Suppressor macrophage (primary cell): ENCODE measurements around the gene BCAP29.

Source experiments
- DNase-seq, 4 experiments: peaks; one replicate each; pipeline ENCODE4 v3.0.0-alpha.2; 2020 to 2022

The BCAP29 gene

DNA sequence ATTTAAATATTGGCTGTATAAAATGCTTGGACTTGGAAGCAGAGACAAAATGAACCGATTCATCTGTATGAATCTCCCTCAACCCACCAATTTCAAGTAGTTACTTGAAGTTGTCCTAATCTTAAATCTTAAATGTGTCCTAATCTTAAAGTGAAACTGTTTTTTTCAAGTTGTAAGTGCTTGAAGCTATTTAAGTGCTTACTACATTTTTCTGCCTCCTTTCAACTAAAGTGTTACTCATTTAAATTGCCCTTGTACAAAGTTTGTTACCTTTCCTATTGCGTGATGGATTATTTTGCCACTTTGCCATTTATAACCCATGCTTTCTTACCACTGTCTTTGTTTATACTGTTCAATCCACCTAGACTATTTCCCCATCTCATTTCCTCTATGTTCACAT, 2.8 kb downstream of the BCAP29 start:
- no peak for DNase-seq

GRCh38 chr7:107584716-107585115, 4.7 kb downstream of the BCAP29 start:
- DNase-seq = no peak

DNA sequence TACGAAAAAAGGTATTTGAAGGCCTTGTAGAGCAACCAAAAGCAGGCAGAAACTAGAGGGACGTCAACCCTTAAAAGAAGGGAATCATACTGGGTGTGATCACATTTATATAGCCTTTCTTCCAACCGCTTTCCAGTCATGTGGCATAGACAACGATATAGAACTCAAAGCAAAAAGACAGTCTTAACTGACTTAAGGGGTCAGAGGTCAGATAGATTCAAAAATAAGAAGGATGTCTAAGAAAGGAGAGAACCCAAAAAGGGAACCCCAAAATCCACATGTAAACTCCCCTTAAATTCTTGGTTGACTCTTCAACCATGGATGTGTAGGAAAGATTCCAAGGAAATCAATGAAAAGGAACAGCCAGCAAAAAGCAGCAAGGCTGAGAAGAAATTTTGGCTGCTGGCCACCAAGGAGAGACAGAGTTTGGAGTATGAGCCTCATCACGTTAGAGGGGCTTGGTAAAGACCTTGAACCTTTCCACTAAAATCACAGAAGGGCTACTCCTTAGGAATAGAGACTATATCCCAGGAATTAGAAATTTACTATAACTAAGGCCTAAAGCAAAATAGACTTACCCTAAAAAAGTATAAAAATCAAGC, 8.6 kb downstream of the BCAP29 start:
- DNase-seq = no peak

- DNase-seq = no peak
These were observed 11.4 kb downstream of the BCAP29 start for GRCh38 chr7:107591421-107591820.

DNA sequence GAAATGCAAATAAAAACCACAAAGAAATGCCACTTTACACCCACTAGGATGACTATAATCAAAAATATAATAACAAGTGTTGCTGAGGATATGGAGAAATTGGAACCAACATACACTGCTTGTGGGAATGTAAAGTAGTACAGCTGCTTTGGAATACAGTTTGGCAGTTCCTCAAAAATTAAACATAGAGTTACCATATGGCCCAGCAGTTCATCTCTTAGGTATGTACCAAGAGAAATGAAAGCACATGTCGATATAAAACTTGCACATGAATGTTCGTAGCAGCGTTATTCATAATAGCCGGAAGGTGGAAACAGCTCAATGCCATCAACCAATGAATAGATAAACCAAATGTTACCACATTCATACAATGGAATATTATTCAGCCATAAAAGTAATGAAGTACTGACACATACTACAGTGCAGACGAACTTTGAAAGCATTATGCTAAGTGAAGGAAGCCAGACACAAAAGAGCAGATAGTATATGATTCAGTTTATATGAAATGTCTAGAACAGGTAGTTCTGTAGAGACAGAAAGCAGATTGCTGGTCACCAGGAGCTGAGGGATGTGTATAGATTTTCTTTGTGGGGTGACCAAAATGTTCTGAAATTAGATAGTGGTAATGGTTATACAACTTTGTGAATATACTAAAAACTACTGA, 12.4 kb downstream of the BCAP29 start:
- DNase-seq = no peak

- DNase-seq = no peak
These were observed 13.0 kb downstream of the BCAP29 start for GRCh38 chr7:107593025-107593410.

- DNase-seq = no peak
These were observed 15.1 kb downstream of the BCAP29 start for GRCh38 chr7:107594961-107595737.

- no peak for DNase-seq
These were observed 17.0 kb downstream of the BCAP29 start for GRCh38 chr7:107596881-107597581.

DNA sequence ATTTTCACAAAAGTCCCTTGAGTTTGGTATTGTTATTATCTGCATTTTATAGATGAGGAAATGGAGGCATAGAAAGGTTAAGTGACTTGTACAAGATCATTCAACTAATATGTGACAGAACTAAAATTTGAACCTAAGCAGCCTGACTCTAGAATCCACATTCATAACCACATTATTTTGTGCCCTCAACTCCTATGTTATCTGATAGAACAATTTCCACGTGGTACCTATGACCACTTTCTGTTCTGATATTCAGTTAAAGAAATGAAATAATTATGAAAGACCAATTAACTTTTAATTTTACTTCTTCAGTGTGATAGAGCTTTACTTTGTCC, 17.5 kb downstream of the BCAP29 start:
- no peak for DNase-seq

GRCh38 chr7:107597953-107598352, 17.9 kb downstream of the BCAP29 start:
- no peak for DNase-seq

GRCh38 chr7:107599262-107599661, 19.2 kb downstream of the BCAP29 start:
- DNase-seq = no peak

DNA sequence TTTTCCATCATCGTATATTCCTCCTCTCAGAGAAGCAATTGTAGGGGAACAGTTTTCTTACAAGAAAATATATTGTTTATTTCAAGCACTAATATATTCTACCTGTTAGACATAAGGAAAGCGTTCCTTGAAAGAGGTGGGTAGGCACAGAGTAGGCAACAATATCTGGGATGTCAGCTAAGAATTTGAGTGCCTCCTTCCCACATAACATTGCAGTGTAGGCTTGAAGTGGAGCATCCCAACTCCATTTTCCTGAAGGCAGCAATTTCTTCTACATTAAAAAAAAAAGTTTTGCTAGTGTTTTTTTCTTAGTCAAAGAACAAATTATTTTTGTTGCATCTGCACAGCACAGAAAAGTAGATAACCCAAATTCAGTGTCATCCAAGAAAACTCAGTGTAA, 20.8 kb downstream of the BCAP29 start:
- no peak for DNase-seq

- DNase-seq = no peak
These were observed 25.3 kb downstream of the BCAP29 start for GRCh38 chr7:107605218-107605815.

- DNase-seq = no peak
These were observed 26.3 kb downstream of the BCAP29 start for GRCh38 chr7:107606303-107606702.

DNA sequence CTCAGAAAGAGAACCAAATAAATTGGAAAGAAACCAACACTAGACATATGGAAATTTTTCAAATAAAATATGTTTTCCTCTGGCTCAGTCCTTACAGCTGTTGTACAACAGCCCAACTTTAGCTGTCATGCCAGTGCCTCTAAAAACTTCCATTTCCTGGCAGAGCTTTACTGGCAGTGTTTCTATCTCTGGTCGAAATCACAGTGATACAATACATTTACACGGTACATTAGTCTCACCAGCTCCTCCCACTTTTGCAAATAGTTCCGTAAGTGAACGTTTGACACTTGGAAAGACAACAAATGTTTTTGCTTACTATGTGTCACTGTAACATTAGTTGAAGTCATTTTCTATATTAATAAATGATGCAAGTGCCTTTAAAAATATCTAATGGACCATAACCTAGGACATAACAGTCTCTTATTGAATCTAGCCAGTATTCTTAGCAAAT, 29.8 kb downstream of the BCAP29 start:
- no peak for DNase-seq

DNA sequence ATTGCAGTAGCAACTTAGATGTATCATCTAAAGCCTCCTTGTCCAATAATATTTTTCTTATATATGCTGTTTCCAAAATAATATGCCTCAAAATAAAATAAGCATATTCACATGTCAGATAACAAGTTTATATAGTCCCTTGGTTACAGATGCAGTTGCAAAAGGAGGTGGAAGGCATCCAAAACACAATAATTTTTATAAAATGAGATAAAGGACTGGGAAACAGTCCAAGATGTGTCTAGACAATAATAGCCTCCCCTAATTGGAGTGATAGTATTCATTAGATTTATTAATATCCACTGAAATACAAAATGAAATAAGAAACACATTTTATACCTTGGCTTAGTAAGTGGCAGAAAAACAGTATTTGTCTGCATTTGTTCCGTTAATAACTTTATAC, 30.3 kb downstream of the BCAP29 start:
- no peak for DNase-seq

DNA sequence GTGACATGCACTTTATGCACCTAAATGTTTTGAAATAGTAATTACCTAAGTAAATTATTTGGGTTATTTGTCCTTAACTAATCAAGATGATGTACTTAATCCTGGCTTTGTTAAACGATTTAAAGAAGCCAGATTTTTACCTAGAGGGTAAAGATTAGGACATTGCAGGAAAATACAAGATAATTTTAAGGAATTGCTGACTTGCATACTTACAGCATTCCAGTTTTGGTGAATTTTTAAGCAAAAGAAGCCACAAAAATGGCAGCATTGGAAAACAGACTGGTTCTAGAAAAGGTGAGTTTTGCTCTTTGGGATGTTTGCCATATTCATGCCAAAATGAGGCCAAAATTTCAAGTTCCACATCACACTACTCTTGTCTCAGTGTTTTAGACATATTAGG, 33.4 kb downstream of the BCAP29 start:
- no peak for DNase-seq

GRCh38 chr7:107613948-107614347, 33.9 kb downstream of the BCAP29 start:
- no peak for DNase-seq

- no peak for DNase-seq
These were observed 34.4 kb downstream of the BCAP29 start for GRCh38 chr7:107614425-107614824.

DNA sequence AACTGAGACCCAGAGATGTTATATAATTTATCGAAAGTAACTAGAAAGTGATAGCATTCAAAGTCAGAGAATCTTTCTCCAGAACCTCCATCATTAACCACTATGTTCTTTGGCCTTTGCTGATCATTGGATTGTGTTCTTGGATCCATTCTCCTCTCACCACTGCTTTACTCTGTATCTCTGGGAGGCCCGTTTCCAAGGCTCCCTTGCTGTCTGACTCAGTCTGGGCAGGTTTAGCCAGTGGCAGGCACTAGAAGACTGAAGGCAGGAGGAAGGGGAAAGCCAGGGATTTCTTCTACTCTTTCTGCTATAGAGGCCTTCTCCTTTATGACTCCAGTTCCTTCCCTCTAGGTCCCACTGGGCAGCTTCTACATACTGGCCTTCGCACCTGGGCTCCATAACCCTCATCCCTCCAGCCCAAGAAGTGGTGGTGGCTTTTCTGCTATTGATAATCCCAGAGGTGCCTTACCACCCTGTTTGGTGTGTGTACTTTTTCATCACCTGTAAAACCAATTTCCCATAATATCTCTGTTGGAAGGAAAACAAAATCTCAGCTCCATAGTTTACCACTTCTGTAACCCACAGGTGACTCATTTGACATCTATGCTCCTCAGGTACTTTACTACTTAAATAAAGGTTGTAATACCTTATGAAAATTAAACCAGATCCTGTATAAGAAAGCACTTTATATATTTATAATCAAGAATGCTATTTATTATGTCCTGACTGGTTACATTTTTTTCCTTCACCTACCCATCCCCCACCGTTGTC, 36.0 kb downstream of the BCAP29 start:
- no peak for DNase-seq

DNA sequence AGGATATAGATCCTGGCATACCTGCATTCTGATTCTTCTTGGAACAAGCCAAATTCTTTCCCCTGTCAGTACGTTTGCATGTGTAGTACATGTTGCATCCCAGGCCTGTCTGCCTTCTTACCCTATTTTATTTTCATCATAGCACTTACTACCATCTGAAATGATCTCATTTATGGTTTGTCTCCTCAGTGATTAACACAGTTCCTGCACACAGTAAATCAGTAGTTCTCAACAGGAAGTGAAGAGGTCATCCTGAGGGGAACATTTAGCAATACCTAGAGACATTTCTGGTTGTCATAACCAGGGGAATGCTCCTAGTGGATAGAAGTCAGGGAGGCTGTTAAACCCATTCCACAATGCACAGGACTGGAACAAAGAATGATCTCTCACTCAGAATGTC, 42.4 kb downstream of the BCAP29 start:
- DNase-seq = peak; percentile 39 to 79 (median 52)

- no peak for DNase-seq
These were observed 42.8 kb downstream of the BCAP29 start for GRCh38 chr7:107622894-107623293.
